IMR-90 (cell line): Measurements from ENCODE around the gene CFAP61.

Experiments
- CEBPB ChIP-seq: IDR thresholded peaks from 2 replicates; pipeline ENCODE4 v1.6.1; 2012; ENCODE audit warnings: low read depth, low read length, improper control_type of control experiment
- CHD1 ChIP-seq: IDR thresholded peaks from 2 replicates; pipeline ENCODE4 v1.6.1; 2012; ENCODE audit warnings: low read depth, low read length, improper control_type of control experiment
- CTCF ChIP-seq: conservative IDR thresholded peaks from 2 replicates; pipeline ENCODE4 v1.5.1; 2012; ENCODE audit warnings: mild to moderate bottlenecking, low read depth, low read length, improper control_type of control experiment
- MAFK ChIP-seq: IDR thresholded peaks from 2 replicates; pipeline ENCODE4 v1.6.1; 2012; ENCODE audit warnings: low read depth, low read length, improper control_type of control experiment
- MAZ ChIP-seq: IDR thresholded peaks from 2 replicates; pipeline ENCODE4 v1.6.1; 2012; ENCODE audit warnings: low read depth, mild to moderate bottlenecking, low read length, improper control_type of control experiment, moderate library complexity, borderline replicate concordance
- MXI1 ChIP-seq: IDR thresholded peaks from 2 replicates; pipeline ENCODE4 v1.6.1; 2012; ENCODE audit warnings: low read depth, mild to moderate bottlenecking, low read length, moderate library complexity, borderline replicate concordance
- NFE2L2 ChIP-seq: fragments of 150-350 bp; IDR thresholded peaks from 2 replicates; pipeline ENCODE4 v1.6.1; 2016; ENCODE audit warnings: low read depth, mild to moderate bottlenecking, low read length
- POLR2A ChIP-seq: IDR thresholded peaks from 2 replicates; pipeline ENCODE4 v1.6.1; 2012; ENCODE audit warnings: mild to moderate bottlenecking, low read depth, low read length
- RAD21 ChIP-seq: IDR thresholded peaks from 2 replicates; pipeline ENCODE4 v1.6.1; 2012; ENCODE audit warnings: low read length, improper control_type of control experiment
- RCOR1 ChIP-seq: IDR thresholded peaks from 2 replicates; pipeline ENCODE4 v1.6.1; 2012; ENCODE audit warnings: mild to moderate bottlenecking, low read length, improper control_type of control experiment; ENCODE audit not compliant: insufficient replicate concordance
- RFX5 ChIP-seq: IDR thresholded peaks from 2 replicates; pipeline ENCODE4 v1.8.0; 2012; ENCODE audit warnings: low read depth, mild to moderate bottlenecking, low read length, moderate library complexity
- SMC3 ChIP-seq: fragments of 150-350 bp; IDR thresholded peaks from 2 replicates; pipeline ENCODE4 v1.6.1; 2016; ENCODE audit warnings: low read depth, mild to moderate bottlenecking, antibody characterized with exemption, low read length, moderate library complexity
- TF ChIP-seq, protein P1 (sequence below): fragments of 150-350 bp; IDR thresholded peaks from 2 replicates; pipeline ENCODE4 v1.6.1; 2016; ENCODE audit warnings: low read depth, mild to moderate bottlenecking, low read length, moderate library complexity, borderline replicate concordance
- TF ChIP-seq, protein P2 (sequence below): fragments of 150-350 bp; IDR thresholded peaks from 2 replicates; pipeline ENCODE4 v1.6.1; 2017; ENCODE audit warnings: mild to moderate bottlenecking, antibody characterized with exemption, low read length, low read depth

GRCh38 chr20:20297181-20297580, 244.8 kb downstream of the CFAP61 start:
- TF ChIP-seq CTCF = no peak
- TF ChIP-seq, protein P1, sequence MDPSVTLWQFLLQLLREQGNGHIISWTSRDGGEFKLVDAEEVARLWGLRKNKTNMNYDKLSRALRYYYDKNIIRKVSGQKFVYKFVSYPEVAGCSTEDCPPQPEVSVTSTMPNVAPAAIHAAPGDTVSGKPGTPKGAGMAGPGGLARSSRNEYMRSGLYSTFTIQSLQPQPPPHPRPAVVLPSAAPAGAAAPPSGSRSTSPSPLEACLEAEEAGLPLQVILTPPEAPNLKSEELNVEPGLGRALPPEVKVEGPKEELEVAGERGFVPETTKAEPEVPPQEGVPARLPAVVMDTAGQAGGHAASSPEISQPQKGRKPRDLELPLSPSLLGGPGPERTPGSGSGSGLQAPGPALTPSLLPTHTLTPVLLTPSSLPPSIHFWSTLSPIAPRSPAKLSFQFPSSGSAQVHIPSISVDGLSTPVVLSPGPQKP = no peak
- TF ChIP-seq RAD21 = no peak
- TF ChIP-seq POLR2A = no peak
- TF ChIP-seq CEBPB = no peak
- TF ChIP-seq SMC3 = no peak
- TF ChIP-seq CHD1 = no peak
- no peak for TF ChIP-seq NFE2L2
- TF ChIP-seq, protein P2, sequence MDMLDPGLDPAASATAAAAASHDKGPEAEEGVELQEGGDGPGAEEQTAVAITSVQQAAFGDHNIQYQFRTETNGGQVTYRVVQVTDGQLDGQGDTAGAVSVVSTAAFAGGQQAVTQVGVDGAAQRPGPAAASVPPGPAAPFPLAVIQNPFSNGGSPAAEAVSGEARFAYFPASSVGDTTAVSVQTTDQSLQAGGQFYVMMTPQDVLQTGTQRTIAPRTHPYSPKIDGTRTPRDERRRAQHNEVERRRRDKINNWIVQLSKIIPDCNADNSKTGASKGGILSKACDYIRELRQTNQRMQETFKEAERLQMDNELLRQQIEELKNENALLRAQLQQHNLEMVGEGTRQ = no peak
- TF ChIP-seq MAZ = no peak
- no peak for TF ChIP-seq MAFK
- no peak for TF ChIP-seq MXI1
- no peak for TF ChIP-seq RCOR1
- TF ChIP-seq RFX5 = no peak
